Occipital lobe (tissue), 2 donors: Measurements from ENCODE around the gene RAB44. TPM values are rescaled to one million over a fixed set of nuclear protein-coding genes. Genes with fewer than 3 reads are reported as not detected.

Experiments
- DNase-seq: peaks from one replicate; lab custom pipeline; 2025; lab: John Stamatoyannopoulos, UW
- total RNA-seq: library from RNA; depleted of rRNA; stranded (reverse); fragments of >200 nt; gene quantifications from one replicate; pipeline ENCODE4 v1.2.3, GENCODE V29; 2014

The RAB44 gene
- total RNA-seq, 1 donor from 2014 or later: not detected

DNA sequence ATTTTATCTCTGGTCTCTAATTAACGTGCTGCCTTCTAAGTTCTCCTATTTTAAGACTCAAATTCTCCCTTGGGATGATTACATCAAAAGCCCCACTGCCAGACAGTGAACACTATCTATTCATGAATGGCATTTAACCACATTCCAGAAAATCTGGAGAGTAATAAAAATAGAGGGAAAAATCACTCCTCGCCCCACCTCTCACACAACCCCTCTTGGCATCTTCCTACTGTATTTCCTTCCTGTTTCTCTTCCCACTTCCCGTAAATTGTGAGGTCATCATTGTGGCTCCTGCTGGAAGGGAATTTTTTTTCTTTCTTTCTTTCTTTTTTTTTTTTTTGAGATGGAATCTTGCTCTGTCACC lies 31.5 kb downstream of the RAB44 start:
- no peak for DNase-seq

DNA sequence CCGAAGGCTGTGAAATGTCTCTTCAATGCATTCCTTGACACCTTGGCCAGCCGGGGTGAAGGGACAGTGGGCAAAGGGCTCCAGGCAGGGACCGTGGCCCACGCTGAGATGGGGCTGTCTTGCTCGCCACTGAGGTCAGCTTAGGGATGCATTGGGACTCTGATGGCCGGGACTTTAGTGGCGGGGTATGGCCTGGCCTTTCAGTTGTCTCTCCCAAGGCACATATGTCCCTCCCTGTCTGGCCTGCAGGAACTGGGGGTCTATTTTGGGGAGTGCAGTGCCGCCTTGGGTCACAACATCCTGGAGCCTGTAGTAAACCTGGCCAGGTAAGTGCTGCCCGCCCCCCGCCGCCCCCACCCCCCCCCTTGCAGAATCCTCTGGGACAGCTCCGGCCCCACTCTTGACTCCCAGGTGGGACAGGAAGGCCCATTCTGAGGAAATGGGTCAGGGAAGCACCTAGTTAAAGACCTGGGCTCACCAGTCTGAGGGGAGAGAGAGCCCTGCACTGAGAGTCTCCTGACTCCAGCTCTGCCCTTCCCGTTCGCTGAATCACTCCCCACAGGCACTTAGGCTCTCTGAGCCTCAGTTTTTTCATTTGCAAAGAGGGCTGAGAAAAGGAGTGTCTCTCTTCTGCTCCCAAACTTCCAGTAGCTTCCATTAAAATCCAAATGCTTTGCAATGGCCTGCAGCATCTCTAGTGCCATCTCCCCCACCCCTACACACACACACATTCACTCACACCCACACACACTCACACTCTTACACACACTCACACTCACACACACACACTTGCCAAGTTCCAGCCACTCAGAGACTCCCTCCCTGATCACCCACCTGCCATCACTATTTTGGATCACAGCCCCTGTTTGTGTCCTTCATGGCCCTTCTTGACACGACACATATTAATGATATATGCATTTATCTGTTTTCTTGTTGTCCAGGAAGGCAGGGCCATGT lies 33.1 kb downstream of the RAB44 start:
- DNase-seq: no peak

DNA sequence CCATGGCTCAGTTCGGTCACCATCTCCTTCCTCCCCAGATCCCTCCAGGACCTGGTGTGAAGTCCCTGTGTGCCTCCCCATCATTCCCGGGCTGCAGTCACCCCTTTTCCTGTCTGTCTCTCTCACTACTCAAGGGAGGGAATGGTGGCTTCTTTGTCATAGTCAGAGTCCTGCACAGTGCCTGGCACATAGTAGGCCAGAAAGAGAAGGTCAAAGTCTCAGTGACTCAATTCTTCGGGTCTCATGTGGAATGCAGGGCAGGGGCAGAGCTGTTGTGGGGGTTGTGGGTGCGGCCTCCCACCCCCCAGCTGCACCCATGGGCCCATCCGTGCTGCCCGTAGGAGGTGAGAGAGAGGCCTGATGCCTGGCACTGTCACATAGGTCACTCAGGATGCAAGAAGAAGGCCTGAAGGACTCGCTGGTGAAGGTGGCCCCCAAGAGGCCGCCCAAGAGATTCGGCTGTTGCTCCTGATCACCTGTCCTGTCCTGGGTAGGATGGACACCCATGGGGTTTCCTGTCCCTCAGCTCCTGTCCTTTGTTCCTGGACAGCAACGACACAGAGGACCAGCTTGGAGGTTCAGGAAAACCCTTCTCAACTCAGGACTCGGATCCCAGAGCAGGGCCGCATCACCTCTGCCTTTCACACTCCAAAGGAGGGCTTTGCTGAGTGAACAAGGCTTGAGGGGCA lies 34.1 kb downstream of the RAB44 start:
- no peak for DNase-seq

DNA sequence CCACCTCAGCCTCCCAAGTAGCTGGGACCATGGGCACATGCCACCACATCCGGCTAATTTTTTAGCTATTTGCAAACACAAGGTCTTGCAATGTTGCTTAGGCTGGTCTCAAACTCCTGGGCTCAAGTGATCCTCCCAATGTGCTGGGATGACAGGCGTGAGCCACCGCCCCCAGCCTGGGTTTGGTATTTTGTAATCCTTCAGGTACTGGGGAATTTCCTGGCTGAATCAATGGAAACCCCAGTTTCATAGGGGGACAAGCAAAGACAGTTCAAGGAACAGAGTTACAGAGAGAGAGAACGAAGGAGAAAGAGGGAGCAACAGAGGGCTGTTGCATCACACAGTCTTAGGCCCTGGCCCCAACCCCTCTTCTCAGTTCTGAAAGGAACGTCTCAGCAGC lies 35.7 kb downstream of the RAB44 start:
- no peak for DNase-seq

DNA sequence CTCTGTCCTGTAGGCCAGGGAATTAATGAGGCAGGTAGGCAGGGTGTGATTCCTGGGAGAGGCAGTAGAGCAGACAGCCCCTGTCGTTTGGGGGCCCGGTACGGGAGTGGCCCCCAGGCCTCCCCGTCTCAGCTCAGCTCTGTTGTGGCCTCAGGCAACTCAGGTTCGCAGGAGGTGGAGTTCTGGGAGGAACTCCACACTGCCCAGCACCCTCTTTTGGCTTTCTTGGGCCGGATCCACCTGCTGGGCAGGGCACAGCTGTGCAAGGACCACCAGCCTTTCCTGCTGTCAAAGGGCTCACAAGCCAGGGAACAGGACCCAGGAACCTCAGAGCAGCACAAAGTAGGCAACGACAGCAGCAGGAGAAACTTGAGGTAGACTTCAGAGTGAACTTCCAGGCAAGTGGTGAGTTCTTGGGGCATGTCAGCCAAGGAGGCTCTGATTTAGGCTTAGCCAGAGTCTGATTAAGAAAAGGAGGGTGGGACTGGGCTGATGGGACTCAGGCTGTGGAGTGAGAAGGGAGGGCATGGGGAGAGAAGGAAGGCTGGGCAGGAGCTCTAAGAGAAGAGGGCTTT lies 36.9 kb downstream of the RAB44 start:
- DNase-seq: no peak

DNA sequence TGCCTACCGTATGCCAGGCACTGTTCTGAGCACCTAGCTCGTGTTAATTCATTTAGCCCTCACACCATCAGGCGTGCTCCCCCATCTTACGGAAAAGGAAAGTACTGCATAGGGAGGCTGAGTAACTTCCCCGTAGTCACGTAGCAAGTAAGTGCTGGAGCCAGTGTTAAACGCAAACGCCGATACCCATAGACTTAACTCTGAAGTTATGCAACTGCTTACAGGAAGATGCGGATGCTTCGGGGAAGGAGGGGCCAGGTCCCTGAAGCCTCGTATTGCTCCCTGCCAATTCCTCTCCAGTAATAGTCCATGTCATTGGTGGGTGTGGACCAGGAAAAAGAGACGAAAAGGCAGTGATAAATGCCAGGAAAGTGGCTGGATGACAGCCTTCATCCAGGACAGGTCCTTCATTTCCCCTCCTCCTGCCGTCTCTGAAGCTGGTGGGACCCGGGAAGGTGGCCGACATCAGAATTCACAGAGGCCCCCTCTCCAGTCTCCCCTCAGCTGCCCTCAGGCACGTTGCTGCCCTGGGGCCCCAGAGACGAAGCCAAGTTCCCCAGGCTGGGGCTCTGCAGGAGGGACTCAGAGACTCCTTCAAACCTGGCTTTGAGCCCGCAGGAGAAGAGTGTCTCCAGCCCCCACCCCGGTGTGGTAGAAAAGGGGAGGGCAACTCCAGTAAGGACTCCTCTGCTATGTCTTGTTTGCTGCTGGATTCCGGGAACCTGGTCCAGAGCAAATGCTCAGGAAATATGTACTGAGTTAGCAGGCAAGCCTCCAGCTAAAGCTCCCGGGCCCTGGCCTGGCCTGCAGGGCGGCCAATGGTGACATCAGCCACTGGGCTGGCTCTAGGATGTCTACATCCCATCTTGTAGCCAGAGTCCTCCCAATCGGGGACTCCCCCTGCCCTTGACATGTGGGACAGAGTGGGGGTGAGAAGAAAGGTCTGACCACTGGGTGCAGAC lies 37.8 kb downstream of the RAB44 start:
- no peak for DNase-seq

DNA sequence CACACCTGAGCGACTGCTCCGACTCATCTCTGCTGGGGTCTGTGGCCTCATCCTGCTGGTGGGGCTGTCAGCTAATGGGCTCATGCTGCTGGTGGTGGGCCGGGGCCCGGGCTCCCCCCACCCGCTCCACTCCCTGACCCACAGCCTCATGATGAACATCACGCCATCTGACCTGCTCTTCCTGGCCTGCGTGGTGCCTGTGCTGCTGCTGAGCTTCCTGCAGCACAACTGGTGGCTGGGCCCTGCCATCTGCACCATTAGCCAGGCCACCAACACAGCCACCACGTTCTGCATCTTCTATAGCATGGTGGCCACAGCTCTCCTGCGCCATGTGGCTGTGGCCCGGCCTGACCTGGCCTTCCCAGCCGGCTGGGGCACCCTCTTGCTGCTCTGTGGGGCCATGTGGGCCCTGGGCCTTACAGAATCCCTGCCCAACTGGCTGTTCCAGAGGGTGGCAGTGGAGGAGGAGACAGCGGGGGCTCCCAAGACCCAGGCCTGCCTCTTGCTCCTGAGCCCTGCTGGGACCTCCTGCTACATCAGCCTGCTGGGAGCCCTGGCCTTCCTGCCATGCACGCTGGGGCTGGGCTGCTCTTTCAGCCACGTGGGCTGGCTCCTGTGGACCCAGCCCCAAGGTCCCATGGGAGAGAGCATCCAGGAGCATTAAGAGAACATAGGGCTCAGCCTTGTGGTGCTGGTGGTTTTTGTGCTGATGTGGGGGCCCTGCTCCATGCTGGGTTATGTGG lies 39.6 kb downstream of the RAB44 start:
- no peak for DNase-seq

DNA sequence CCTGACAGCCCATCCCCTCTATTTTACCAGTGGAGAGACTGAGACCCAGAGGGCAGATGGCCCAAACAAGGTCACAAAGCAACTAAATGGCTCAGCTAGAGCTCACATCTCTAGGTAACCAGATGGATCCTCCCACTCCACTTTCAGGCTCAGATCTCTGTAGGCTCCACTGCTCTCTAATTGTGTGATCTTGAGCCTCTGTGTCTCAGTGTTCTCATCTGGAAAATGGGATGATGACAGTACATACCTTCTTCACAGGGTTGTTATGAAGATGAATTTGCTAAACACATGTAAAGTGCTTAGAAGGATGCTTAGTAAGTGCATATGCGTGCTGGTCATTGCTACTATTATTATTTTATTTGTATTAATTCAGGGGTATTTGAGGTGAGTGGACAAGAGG lies 40.5 kb downstream of the RAB44 start:
- DNase-seq: no peak

DNA sequence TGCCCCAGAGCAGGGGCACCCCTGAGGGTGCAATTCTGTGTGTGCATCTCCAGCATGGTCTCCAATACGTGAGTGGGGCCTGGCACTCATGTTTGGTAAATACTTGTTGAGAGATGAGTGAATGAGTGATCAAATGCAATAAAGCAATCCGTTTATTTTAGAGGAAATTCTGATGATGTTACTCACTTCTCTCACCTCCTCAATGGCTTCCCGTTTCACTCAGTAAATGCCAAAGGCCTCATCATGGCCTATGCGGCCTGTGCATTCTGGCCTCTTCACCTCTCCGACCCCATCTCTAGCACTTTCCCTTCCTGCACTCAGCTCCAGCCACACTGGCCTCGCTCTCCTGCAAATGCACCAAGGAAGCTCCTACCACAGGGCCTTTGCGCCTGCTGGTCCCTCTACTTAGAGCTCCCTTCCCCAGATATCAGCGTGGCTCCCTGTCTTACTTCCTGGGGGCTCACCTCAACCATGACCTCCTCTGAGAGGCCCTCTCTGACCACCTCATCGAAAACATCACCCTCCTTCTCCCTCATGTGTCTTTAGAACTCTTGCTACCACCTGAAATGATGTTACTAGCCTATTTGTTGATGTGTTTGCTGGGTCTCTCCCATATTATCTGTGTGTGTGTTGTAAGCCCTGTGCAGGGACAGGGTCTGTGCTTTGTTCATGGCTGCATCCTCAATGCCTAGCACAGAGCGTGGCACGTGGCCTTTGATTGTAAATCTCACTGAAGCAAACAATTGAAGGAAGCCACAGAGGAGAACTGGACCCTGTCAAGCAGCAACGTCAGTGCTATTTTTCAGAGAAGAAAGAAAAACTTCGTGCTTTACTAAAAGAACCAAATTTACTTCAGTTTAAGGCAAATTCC lies 42.6 kb downstream of the RAB44 start:
- no peak for DNase-seq

DNA sequence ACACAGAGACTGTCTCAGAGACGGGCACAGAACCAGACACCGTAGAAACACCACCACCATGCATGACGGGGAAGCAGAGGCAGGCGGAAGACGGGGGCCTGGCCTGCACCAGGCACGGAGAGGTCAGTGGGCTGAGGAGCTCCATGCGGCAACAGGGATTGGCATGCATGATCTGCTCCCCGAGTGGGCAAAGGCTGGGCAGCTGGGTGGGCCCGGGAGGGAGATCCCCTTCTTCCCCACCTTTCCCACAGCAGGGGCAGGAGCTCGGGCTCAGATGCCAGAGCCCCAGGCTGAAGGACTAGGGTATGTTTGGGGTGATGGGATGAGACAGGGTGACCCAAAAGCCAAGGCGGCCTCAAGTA lies 43.2 kb downstream of the RAB44 start:
- no peak for DNase-seq

DNA sequence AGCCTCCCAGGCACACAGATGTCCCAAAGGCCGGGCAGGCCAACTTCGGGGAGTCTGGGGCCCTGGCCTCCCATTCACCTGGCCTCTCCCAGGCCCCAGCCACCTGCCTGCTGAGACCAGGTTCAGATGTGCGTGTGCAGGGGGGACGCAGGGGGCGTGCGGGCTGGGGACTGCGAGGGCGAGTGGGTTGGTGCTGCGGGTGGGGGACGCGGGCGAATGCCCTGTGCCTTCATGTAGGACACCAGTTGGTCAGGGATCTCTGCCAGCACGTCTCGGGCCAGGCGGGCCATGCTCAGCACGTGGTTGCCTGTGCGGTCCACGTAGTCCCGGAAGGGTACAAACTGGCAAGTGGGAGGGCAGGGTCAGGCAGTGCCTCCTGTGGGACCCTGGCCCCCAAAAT lies 44.5 kb downstream of the RAB44 start:
- DNase-seq: no peak

DNA sequence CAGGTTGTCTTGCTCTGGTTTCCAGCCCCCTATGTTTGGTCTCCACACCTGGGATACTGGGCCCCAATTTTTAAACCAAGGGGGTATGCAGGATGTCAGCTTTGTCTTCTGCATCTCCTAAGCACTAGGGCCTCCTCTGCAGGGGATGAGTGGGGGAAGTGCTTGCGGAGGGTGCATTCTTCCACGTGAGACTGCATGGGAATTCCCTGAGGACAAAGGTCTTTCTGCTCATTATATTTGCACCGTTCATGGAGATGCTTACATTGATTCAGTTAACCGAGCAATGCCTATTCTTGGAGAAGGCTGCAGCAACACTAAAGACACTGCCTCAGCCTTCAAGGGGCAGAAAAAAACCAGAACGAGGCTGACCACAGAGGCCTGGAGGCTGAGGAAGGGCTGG lies 45.4 kb downstream of the RAB44 start:
- DNase-seq: no peak

DNA sequence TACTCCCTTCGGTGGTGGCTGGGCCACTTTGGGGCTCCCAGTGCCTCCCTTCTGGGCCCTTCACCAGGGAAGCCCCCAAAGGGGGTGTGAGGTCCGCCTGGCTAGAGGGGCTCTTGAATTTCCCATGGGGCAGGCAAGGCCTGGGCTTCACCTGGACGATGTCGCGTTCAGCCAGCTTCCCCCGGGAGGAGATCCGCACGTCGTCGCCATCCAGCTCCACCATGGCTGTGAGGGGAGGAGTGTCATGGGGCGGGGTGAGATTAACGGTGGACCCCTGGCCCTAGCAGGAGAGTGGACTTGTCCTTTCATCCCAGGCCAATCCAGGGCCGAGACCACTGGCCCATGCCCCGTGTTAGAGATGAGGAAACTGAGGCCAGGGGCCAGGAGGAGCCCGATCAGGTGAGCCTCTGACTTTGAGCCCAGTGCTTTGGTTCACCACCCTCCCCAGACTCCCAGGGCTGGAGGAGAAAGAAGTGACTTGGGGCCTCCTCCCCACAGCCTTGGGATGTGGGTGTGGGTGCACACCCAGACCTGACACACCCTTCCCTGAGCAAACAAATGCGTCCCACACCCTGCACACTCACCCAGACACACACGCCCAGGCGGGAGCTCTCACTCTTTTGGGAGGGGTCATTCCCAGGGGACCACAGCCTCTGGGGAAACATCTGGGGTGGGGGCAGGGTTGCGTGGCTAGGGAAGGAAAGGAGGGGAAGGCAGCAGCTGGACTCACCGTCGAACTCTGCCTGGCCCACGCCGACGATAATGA lies 46.1 kb downstream of the RAB44 start:
- no peak for DNase-seq

DNA sequence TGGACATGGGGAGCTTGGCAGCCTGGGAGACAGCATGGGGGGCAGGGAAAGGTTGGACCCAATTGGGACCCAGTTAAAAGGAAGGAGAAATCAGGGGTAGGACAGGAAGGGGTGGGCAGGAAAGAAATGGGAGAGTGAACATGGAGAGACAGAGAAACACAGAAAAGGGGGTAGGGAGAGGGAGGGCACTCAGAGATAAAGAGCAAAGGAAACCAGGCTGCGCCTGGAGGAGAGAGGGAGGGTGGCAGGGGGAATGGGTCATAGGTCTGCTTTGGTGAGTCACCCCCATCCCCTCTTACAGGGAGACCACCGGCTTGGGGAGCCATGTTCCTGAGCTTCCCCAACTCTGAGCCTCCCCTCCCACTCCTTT lies 46.7 kb downstream of the RAB44 start:
- no peak for DNase-seq

DNA sequence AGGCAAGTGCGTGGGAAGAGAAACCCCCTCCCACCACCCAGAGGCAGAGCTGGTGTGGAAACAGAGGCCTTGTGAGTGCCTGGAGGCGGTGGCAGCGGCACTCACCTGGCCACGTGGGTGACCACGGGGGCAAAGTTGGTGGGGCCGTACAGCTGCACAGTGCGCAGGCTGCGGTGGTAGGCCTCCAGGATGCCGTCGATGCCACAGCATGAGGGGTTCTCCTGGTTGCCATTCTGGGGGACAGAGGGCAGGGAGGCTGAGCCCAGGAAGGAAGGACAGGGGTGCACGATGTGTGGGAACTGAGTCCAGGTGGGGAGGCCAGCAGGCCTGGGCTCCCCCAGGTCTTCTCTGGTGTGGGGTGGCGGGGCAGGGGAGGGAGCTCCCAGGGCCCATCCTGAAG lies 47.7 kb downstream of the RAB44 start:
- no peak for DNase-seq

DNA sequence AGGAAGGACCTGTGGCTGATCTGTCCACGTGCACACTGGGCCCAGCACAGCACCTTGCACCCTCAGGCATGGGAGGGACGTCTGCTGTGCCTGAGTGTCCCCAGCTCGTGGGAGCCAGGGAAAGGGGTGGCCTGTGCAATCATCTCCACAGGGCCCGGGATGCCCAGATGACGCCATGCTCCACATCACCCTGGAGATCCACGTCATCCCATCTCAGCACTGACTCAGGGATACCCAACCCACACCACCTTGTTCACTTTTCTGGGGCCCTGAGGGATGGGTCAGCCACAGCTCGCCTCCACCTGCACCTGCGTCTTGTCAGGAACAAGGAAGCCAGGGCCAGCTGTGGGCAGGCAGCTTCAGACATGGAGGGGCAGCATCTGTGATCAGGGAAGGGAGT lies 48.2 kb downstream of the RAB44 start:
- DNase-seq: no peak

DNA sequence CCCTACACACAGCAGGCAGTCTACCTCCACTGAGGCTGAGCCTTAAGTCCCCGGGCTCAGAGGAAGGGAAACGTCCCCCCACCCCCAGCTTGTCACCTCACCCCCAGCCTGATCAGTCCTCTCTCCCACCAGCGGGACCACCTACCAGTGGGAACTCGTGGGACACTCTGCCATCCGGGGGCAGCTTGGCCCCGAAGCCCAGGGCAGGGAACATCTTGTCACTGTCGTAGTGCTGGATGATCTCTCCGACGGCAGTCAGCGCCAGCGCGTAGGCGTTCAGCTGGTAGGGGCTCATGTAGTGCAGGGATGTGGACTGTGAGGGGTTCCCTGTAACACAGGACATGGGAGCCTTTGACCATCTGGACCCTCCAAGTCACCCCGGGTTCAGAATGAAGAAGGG lies 48.6 kb downstream of the RAB44 start:
- no peak for DNase-seq

DNA sequence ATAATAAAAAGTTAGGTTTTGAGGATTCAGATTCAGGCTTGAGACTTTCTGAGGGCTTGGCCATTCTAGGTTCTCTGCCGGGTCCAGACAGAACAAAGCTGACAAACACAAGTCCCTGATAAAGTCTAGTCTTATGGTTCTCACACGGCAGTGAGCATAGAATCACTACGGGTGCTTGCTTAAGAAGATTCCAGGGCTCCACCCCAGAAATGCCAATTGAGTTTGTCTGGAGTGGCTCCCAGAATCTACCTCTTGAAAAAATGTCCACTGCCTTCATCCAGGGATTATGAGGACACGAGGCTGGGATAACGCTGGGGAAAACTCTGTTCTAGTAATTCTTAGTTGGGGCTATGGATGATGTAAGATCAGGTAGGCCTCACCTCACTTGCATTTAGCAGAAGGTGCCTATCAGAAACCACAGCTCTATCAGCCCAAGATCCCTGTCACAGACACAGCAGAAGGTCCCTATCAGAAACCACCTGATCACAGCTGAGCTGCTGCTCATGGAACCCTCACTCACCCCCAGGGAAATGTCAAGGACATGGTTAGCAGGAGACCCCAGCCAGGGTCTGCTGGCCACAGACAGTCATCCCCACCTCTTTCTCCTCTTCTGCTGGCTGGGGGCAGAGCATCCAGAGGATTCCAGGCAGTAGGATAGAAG lies 52.3 kb downstream of the RAB44 start:
- no peak for DNase-seq

DNA sequence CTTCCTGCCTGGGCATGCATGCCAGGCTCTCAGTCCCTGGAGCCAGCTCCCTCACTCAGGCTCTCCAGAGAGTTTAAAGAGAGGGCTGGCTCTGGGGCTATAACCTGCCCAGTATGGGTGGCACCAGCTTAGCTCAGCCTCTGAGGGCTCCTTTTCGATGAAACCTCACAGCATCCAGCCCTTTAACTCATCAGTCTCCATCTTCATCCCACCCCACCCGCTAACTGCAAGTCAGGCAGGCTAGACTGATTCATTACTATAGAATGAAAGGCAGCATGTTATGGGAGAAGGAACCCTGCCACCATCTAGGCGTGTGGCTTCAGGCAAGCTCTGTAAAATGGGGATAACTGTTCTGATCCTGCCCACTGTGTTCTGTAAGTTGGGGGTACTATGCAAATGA lies 53.5 kb downstream of the RAB44 start:
- DNase-seq: no peak
